ENCODE data around the gene OR1N1.

DNA sequence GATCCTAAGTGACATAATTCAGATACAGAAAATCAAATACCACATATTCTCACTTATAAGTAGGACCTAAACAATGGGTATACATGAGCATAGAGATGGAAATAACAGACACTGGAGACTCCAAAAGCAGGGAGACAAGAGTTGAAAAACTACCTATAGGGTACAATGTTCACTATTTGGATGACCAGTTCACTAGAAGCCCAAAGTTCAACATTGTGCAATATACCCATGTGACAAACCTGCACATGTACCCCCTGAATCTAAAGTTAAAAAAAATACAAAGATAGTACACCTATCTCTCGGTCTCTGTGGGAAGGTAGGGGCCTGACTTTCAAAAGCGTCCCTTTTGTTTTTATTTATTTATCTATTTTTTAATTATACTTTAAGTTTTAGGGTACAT is 11.7 kb upstream of the OR1N1 start:
- TF ChIP-seq, protein P1, sequence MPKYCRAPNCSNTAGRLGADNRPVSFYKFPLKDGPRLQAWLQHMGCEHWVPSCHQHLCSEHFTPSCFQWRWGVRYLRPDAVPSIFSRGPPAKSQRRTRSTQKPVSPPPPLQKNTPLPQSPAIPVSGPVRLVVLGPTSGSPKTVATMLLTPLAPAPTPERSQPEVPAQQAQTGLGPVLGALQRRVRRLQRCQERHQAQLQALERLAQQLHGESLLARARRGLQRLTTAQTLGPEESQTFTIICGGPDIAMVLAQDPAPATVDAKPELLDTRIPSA (CRISPR knock-in tag; IDR thresholded peaks at IDR 0.05; ENCODE audit: borderline replicate concordance) = no peak
- no peak for TF ChIP-seq CTCF (CRISPR knock-in tag; IDR thresholded peaks at IDR 0.05)
- TF ChIP-seq ZNF543 (CRISPR knock-in tag; IDR thresholded peaks at IDR 0.05) = no peak
- no peak for TF ChIP-seq RFXAP (CRISPR knock-in tag; IDR thresholded peaks at IDR 0.05; ENCODE audit: borderline replicate concordance)
- no peak for TF ChIP-seq GABPA (IDR thresholded peaks at IDR 0.05; ENCODE audit: low read depth, low read length)
- no peak for TF ChIP-seq GABPA (CRISPR knock-in tag; IDR thresholded peaks at IDR 0.05; ENCODE audit: low read depth)
- TF ChIP-seq SMARCC2 (IDR thresholded peaks at IDR 0.05) = no peak

Data from HepG2 (cell line).